GM12872 (cell line): ENCODE measurements around the gene HOXB3.

Experiments used
- TF ChIP-seq, protein P1 (sequence below): IDR thresholded peaks from 3 replicates; pipeline ENCODE4 v1.5.1; 2011; ENCODE audit warnings: low read depth, mild to moderate bottlenecking, low read length, moderate library complexity; ENCODE audit not compliant: insufficient read depth

The HOXB3 gene

DNA sequence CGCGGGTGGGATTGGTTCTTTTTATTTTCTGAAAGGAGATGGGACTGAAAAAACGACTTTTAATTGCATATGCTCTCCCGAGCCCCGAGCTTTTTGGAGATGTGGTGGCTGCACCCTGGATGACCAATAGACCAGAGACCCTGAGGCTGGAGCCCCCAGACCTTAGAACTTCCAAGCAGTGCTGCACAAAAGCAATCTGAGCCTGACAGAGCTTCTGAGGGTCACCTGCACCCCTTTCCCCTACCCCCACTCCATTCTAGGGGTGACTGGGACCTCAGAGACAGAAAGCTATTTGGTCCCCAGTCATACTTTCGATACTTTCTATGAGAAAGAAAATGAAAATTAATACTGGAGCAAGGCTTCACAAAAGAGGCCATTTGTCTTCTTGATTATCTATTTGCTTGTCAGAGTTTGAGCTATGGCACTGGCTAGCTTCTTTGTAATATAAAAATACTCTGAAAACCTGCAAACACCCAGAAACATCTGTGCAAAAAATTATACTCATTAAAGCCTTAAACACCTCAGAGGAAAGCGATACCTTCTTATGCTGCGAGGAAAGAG, 15.5 kb downstream of the HOXB3 start:
- TF ChIP-seq, protein P1, sequence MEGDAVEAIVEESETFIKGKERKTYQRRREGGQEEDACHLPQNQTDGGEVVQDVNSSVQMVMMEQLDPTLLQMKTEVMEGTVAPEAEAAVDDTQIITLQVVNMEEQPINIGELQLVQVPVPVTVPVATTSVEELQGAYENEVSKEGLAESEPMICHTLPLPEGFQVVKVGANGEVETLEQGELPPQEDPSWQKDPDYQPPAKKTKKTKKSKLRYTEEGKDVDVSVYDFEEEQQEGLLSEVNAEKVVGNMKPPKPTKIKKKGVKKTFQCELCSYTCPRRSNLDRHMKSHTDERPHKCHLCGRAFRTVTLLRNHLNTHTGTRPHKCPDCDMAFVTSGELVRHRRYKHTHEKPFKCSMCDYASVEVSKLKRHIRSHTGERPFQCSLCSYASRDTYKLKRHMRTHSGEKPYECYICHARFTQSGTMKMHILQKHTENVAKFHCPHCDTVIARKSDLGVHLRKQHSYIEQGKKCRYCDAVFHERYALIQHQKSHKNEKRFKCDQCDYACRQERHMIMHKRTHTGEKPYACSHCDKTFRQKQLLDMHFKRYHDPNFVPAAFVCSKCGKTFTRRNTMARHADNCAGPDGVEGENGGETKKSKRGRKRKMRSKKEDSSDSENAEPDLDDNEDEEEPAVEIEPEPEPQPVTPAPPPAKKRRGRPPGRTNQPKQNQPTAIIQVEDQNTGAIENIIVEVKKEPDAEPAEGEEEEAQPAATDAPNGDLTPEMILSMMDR, result no peak

DNA sequence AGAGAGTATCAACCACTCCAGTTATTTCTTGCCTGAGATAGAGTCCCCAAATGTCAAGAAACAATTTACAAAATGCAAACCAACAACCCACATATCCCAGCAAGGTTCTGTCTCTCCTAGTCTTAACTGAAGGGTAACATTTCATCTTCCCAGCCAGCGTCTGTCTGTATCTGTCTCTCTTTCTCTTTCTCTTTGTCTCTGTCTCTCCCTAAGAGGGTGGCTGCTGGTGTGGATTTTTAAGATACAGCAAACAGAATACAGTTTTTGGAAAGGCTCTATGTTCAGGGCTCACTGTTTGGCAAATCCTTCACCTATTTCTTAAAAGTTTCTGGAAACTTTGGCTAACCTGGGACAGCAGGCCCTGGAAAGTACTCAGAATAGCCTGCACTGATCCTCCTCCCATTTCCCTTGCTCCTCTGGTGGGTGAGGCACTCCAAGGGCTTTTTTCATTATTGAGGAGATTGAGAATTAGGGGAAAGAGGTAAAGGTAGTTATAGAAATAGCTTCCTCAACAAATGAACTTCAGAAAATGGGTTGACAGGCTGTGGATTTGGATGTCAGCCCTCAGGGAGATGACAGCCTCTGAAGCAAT, 18.1 kb downstream of the HOXB3 start:
- TF ChIP-seq, protein P1, result no peak

DNA sequence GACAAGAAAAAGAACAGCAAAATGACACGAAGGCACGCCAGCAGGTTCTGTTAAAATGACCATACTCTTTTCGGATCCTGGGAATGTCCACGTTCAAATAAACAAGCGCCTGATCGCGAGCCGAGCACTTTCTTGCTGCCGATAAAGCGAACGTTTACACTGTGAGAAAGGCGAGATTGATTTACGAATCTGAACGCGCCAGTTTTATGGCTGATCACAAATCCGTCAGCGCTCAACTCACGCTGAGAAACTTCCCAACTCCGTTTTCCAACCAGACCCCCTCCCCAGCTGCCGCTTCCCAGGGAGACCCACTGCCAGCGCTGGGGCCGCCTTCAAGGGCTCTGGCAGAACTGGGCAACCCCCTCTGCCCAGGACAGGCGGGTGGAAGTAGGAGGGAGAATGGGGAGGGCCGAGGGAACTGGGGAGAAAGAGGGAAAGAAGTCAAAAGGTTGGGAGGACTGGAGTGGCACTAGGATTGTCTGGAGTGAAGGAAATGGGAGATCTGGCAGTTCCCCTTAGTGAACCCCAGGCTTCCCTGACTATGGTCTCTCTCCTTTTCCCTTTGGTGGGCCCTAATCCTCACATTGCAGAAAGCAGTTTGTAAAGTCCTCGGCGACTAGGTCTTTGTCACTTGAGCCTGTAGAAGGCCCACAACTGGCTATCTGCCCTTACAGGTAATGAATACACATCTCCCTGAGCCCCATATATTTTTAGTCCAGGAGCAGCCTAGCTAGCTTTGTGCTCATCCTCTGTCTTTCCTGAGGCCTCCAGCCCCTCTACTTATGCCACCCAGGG, 18.8 kb downstream of the HOXB3 start:
- TF ChIP-seq, protein P1, result no peak

DNA sequence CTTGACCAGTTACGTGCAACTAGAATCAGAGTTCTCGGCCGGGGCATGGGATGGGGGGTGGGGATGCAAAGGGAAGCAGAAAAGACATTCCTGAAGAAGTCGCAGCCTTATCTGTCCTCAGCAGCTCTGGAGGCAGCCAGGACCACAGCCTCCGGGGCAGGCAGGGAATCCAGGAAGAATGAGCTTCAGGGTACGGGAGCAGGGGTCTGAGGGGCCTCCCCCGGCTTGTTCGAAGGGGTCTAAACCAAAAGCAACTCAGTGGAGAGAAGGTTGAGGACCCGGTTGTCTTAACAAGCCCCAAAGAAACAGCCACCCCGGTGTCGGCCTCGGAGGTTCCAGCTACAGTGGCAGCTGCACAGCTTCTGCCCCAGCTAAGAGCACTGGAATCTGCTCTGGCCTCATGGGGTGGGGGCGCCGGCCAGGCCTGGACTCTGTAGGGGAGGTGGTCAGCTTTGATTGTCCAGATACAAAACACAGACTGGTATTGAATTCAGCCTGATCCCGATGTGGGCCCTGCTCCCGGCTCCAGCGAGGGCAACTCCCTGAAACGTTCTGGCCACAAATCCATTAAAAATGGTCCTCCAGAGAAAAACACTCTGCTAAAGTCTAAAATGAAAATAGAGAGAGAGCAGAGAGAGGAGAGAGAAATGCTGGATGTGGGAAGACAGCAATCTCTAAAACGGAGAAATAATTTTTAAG, 19.6 kb downstream of the HOXB3 start:
- TF ChIP-seq, protein P1, result no peak

DNA sequence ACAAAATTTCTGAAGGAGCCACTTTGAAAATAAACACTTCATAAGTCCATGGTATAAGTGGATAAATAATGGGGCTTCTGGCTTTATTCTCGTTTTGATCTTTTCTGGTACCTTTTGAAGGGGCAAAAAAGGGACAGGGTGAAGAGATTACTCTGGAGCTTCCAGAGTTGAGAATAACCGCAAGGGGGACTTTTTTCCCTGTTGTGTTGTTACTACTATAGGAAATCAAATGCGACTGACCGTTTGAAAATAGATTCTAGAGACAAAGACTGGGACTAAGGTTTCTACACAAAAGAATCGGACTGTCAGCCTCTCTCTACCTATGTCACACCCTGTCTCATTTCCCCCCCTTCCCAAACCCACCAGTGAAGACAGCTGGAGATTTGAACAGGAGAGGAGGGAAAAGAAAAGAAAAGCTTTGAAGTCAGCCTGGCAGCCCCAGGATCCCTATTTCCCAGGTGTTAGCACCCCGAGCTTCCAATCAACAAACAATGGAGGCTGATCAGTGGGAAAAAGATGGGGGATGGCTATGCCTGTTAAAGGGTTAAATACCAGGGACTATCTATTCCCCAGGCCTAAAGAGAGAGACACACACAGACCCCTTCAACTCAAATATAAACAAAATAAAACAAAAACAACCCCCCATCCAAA, 20.2 kb downstream of the HOXB3 start:
- TF ChIP-seq, protein P1, result no peak

DNA sequence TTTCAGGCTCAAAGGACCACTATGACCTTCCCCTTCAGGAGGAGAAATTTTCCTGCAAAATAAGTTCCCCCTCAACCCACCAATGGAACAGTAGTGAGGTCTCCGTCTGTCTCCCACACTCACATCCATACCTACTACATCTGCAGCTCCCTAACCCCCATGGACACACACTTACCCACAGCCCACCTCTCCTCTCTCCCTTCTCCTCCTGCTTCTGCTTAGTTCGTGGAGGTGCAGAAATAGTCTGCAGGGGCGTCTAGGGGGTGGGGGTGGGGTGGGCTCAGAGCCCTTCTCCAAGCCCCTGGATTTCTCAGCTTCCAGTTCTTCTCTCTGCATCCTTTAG, 20.8 kb downstream of the HOXB3 start:
- TF ChIP-seq, protein P1, result no peak
